Upper lobe of right lung (tissue), 1 donor: Measurements from ENCODE around the gene STRADB. TPM values are rescaled to one million over a fixed set of nuclear protein-coding genes. Genes with fewer than 3 reads are reported as not detected.

Experiments
- ATAC-seq: fragments of 200-7000 bp; cut with Tn5 transposase; one replicate; pipeline ENCODE4 v1.9.1; 2020; ENCODE audit warnings: mild to moderate bottlenecking, moderate library complexity
- DNase-seq: peaks from one replicate; pipeline ENCODE4 v3.0.0-alpha.2; 2020
- H3K27ac ChIP-seq: fragments of 200-600 bp; one replicate; pipeline ENCODE4 v1.8.0; 2022
- H3K27me3 ChIP-seq: fragments of 200-600 bp; one replicate; pipeline ENCODE4 v1.8.0; 2022; ENCODE audit warnings: mild to moderate bottlenecking
- H3K36me3 ChIP-seq: fragments of 200-600 bp; one replicate; pipeline ENCODE4 v1.8.0; 2022
- H3K4me1 ChIP-seq: fragments of 200-600 bp; one replicate; pipeline ENCODE4 v1.8.0; 2022
- H3K4me3 ChIP-seq: fragments of 200-600 bp; one replicate; pipeline ENCODE4 v1.8.0; 2022; ENCODE audit warnings: mild to moderate bottlenecking
- H3K9me3 ChIP-seq: fragments of 200-600 bp; one replicate; pipeline ENCODE4 v1.8.0; 2022
- intact Hi-C: fragments of 100-400 bp; cut with DNase I; formaldehyde crosslinking; loops from one replicate; pipeline ENCODE4 v1.11.0; 2022
- total RNA-seq: library from RNA; stranded (reverse); fragmentation: NEBNext Ultra II Directional; extraction: Animal tissue kit (Norgen Biotek cat#: 25700); gene quantifications from one replicate; pipeline ENCODE4 v1.2.1, GENCODE V29; 2021
- TF ChIP-seq, protein P1 (sequence below): fragments of 200-600 bp; IDR thresholded peaks from one replicate; pipeline ENCODE4 v1.8.0; 2022; ENCODE audit warnings: antibody characterized with exemption
- donor health status: DM: no; HTN: yes; CAD: no; lungs with severe emphysema.

The STRADB gene
- total RNA-seq, 1 donor from 2014 or later = 18.9 TPM

DNA sequence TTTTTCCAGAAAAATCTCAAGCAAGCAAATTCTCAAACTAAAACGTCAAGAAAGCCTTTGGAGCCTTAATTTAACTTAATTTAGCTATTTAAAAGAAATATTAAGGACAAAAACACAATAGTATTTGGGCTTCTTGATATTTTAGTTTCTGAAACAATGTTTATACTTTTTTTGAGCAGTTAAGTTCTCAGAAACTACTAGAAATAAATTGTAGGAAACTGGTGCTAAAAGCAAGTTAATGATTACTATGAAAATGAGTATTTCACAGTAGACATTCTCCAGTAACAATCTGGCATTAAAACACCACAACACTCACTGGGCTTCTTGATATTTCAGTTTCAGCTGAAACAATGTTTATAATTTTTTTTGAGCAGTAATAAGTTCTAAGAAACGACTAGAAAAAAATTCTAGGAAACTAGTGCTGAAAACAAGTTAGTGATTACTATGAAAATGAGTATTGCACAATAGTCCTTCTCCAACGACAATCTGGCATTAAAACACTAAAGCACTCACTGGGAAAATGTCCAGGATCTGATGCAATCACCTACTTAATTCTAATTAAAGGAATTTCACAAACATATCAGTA lies 45.4 kb upstream of the STRADB start:
- no peaks in the 10 kb centered on the region for H3K9me3 ChIP-seq
- H3K36me3 ChIP-seq = no peaks in the 10 kb centered on the region
- no peaks in the 10 kb centered on the region for H3K27me3 ChIP-seq
- ATAC-seq (peak; percentile 20), DNase-seq (no peak)
- intact Hi-C loops = no loop called here
- peak overlapping the region; percentile 33 for H3K27ac ChIP-seq
- H3K4me3 ChIP-seq = no peak overlapping the region
- peaks cover 48% of the 10 kb centered on the region for H3K4me1 ChIP-seq
- TF ChIP-seq, protein P1, sequence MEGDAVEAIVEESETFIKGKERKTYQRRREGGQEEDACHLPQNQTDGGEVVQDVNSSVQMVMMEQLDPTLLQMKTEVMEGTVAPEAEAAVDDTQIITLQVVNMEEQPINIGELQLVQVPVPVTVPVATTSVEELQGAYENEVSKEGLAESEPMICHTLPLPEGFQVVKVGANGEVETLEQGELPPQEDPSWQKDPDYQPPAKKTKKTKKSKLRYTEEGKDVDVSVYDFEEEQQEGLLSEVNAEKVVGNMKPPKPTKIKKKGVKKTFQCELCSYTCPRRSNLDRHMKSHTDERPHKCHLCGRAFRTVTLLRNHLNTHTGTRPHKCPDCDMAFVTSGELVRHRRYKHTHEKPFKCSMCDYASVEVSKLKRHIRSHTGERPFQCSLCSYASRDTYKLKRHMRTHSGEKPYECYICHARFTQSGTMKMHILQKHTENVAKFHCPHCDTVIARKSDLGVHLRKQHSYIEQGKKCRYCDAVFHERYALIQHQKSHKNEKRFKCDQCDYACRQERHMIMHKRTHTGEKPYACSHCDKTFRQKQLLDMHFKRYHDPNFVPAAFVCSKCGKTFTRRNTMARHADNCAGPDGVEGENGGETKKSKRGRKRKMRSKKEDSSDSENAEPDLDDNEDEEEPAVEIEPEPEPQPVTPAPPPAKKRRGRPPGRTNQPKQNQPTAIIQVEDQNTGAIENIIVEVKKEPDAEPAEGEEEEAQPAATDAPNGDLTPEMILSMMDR = no peak

DNA sequence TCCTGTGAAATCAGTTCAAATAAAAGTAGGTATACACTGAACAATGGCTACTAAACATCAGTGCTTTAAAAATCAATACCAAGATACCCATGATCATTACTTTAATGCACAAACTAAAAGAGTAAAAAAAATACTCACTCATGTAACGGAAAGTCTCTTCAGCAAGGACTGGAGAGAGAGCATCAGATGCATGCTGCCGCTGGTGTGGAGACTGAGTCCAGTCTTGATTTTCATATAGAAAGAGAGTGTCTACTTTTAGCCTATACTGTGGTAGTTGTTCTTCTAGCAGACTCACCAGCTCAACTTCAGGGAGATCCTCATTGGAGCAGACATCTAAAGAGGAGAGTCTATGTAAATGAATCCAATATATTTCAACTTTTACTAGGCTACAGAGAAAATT lies 44.3 kb upstream of the STRADB start:
- Histone ChIP-seq H3K36me3 (no peaks in the 10 kb centered on the region), H3K27ac (no peak overlapping the region), H3K4me3 (no peak overlapping the region), H3K4me1 (peaks cover 46% of the 10 kb centered on the region), H3K9me3 (no peaks in the 10 kb centered on the region), H3K27me3 (no peaks in the 10 kb centered on the region)
- intact Hi-C loops = no loop called here
- no peak for DNase-seq
- ATAC-seq = no peak
- TF ChIP-seq, protein P1 = no peak

DNA sequence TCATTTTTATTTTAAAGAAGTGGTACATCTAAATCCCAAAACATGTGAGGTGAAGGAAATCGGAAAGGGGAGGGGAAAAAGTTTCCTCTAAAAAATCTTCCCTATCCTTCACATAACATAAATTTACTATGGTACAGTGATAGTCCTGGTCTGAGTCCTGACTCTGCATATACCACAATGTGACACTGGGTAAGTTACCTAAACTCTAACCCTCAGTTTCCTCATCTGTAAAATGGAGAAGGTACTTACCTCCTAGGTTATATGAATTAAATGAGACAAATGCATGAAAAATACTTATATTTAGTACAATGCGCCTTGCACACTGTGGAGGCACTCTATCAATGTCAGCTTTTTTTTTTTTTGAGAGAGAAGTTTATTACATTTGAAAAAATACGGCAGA lies 42.6 kb upstream of the STRADB start:
- H3K36me3 ChIP-seq = no peaks in the 10 kb centered on the region
- DNase-seq (no peak), ATAC-seq (no peak)
- no peak overlapping the region for H3K4me3 ChIP-seq
- H3K9me3 ChIP-seq = no peaks in the 10 kb centered on the region
- TF ChIP-seq, protein P1 = no peak
- no peaks in the 10 kb centered on the region for H3K27me3 ChIP-seq
- H3K27ac ChIP-seq = no peak overlapping the region
- intact Hi-C loops = no loop called here
- peaks cover 40% of the 10 kb centered on the region for H3K4me1 ChIP-seq

DNA sequence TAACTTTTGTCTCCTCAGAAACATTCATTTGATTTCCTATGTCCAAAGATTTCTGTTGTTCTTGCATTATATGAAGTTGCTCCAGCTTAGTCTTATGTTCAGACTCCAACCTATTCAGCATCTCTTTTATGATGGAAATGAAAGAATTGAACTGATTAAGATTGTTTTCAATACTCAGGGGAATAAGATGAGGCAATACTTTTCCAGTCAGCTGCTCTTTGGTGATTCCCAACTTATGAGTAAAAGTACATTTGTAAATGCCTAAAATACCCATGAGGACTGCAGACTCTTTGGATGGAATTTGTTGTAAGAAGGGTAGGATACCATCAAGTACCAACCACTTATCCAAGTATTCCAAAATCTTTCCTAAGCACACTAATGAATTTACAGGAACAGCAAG lies 40.1 kb upstream of the STRADB start:
- H3K27me3 ChIP-seq = no peaks in the 10 kb centered on the region
- intact Hi-C loops = no loop called here
- no peak overlapping the region for H3K4me3 ChIP-seq
- no peak overlapping the region for H3K27ac ChIP-seq
- TF ChIP-seq, protein P1 = no peak
- no peaks in the 10 kb centered on the region for H3K36me3 ChIP-seq
- ATAC-seq = no peak
- DNase-seq = no peak
- peaks cover 29% of the 10 kb centered on the region for H3K4me1 ChIP-seq
- H3K9me3 ChIP-seq = no peaks in the 10 kb centered on the region

DNA sequence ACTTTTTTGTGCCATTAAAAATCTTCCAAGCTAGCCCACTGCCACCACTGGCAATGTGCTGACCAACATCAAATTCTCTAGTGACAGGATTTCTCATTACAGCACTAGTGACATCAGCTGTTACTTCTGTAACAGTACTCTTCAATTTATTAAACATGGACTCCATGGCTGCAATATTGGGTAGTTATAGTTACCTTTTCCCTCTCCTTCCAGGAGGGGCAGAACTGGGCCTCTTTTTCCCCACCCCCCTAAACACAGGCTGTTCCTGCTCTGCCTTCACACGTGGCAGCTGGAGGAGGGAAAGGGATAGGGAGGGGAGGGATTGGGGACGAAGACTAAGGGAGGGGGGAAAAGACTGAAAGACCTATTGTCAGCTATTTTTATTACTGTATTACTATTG lies 38.4 kb upstream of the STRADB start:
- TF ChIP-seq, protein P1 = no peak
- intact Hi-C loops = no loop called here
- Histone ChIP-seq H3K27me3 (no peaks in the 10 kb centered on the region), H3K36me3 (no peaks in the 10 kb centered on the region), H3K4me3 (no peak overlapping the region), H3K4me1 (peaks cover 21% of the 10 kb centered on the region), H3K27ac (no peak overlapping the region), H3K9me3 (no peaks in the 10 kb centered on the region)
- no peak for ATAC-seq
- no peak for DNase-seq

DNA sequence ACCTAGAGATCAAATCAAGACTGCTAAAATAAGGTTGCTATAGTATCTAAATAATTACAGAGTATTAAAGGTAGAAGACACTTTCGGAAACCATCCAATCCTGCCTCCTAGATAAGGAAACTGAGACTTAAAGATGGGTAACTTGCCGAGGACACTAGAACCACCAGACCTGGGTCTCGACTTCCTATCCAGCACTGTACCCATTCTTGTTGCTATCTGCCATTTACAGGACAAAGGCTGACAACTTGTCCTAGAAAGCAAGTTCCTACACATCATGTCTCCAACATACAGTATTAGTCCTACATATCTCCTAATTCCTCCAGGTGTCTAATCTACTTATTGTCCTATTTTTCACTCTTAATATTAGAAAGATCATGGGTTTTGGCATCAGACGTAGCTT lies 38.0 kb upstream of the STRADB start:
- intact Hi-C loops = no loop called here
- H3K4me1 ChIP-seq = peaks cover 21% of the 10 kb centered on the region
- no peak overlapping the region for H3K27ac ChIP-seq
- no peaks in the 10 kb centered on the region for H3K36me3 ChIP-seq
- H3K27me3 ChIP-seq = no peaks in the 10 kb centered on the region
- H3K4me3 ChIP-seq = no peak overlapping the region
- DNase-seq (no peak), ATAC-seq (no peak)
- TF ChIP-seq, protein P1 = no peak
- H3K9me3 ChIP-seq = no peaks in the 10 kb centered on the region
